SJSA1 (cell line): ENCODE data around the gene TNS4. TPM values are rescaled to one million over a fixed set of nuclear protein-coding genes. Genes with fewer than 3 reads are reported as not detected.

Experiments
- DNase-seq, 2 experiments: peaks; one replicate each; pipeline ENCODE4 v3.0.0-alpha.2; 2015 to 2020; ENCODE audit warnings: low spot score in 2 of 2, low read depth in 1 of 2
- H3K27ac ChIP-seq: fragments of 250-450 bp; sonication (Bioruptor Pico); 2 replicates; pipeline ENCODE4 v1.5.1; 2020; ENCODE audit warnings: mild to moderate bottlenecking, moderate library complexity
- H3K27me3 ChIP-seq: fragments of 250-450 bp; sonication (Bioruptor Pico); replicated peaks from 2 replicates; pipeline ENCODE4 v1.5.1; 2020; ENCODE audit warnings: mild to moderate bottlenecking, moderate library complexity
- H3K36me3 ChIP-seq: fragments of 250-450 bp; sonication (Bioruptor Pico); 2 replicates; pipeline ENCODE4 v1.5.1; 2020; ENCODE audit warnings: mild to moderate bottlenecking
- H3K4me1 ChIP-seq: fragments of 250-450 bp; sonication (Bioruptor Pico); replicated peaks from 2 replicates; pipeline ENCODE4 v1.6.1; 2021; ENCODE audit warnings: mild to moderate bottlenecking
- H3K4me3 ChIP-seq: fragments of 250-450 bp; sonication (Bioruptor Pico); 2 replicates; pipeline ENCODE4 v1.5.1; 2020; ENCODE audit warnings: mild to moderate bottlenecking
- H3K9me3 ChIP-seq: fragments of 250-450 bp; sonication (Bioruptor Pico); replicated peaks from 2 replicates; pipeline ENCODE4 v1.5.1; 2020; ENCODE audit warnings: mild to moderate bottlenecking
- total RNA-seq: library from RNA; depleted of rRNA; stranded (reverse); fragments of >200 nt; shearing (Covaris generic); gene quantifications from 2 replicates; pipeline ENCODE4 v1.2.3, GENCODE V29; 2014

TNS4 gene
- total RNA-seq, 1 experiment from 2014 or later: not detected

GRCh38 chr17:40451420-40451819, 50.0 kb downstream of the TNS4 start:
- Histone ChIP-seq H3K9me3 (no peaks in the 10 kb centered on the region), H3K36me3 (peaks cover 25% of the 10 kb centered on the region), H3K27me3 (no peaks in the 10 kb centered on the region), H3K4me1 (peaks cover 27% of the 10 kb centered on the region), H3K4me3 (no peak overlapping the region), H3K27ac (peak overlapping the region; percentile 32; the same call in 1 of the 2 replicates)
- DNase-seq: peak in 1 of 2 experiments; percentile 32

DNA sequence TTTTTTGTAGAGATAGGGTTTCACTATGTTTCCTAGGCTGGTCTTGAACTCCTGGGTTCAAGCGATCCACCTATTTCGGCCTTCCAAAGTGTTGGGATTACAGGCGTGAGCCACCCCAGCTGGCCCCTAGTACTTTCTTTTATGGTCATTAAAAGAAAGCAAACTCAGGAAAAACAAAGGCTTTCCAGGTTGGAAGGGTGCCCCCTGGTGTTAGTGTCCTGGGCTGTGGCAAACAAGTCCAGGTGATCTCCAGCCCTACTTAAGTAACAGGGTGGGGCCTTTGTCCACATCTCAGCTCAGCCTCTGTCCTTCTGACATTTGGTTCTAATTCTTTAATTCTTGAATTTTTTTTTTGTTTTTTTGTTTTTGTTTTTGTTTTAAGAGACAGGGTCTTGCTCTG, 51.2 kb downstream of the TNS4 start:
- peaks cover 34% of the 10 kb centered on the region for H3K4me1 ChIP-seq
- H3K36me3 ChIP-seq: peaks cover 20% of the 10 kb centered on the region
- H3K9me3 ChIP-seq: no peaks in the 10 kb centered on the region
- no peak overlapping the region for H3K4me3 ChIP-seq
- H3K27me3 ChIP-seq: no peaks in the 10 kb centered on the region
- no peak for DNase-seq
- no peak overlapping the region for H3K27ac ChIP-seq

DNA sequence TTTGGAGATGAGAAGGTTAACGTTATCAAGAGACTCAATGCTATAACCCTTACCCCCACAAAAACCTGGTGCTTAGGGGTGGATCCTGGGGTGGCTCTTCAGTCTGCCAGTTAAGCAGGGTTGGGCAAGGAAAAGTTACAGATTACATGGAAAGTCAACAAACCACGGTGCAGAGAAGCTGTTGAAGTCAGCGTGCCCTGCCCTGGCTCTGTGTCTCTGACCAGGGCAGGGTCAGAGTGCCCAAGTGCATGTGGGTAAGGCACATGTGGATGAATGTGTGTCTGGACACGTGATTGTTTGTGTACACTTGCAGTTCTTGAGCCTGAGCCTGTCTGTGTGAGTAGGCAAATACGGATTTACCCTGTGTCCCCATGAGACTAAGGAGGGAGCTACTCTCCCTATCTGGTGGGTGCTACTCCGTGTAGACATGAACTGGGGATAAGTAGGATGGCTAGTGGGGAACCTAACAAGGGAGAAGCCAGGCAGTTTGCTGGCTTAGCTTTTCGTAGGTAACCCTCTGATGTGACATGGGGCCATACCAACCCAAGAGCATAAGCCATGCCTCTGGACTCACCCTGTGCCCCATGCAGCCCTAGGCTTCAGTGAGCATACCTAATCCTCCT, 52.7 kb downstream of the TNS4 start:
- peaks cover 47% of the 10 kb centered on the region for H3K4me1 ChIP-seq
- no peaks in the 10 kb centered on the region for H3K27me3 ChIP-seq
- no peaks in the 10 kb centered on the region for H3K9me3 ChIP-seq
- no peak overlapping the region for H3K27ac ChIP-seq
- peaks cover 9% of the 10 kb centered on the region for H3K36me3 ChIP-seq
- DNase-seq: no peak
- no peak overlapping the region for H3K4me3 ChIP-seq

DNA sequence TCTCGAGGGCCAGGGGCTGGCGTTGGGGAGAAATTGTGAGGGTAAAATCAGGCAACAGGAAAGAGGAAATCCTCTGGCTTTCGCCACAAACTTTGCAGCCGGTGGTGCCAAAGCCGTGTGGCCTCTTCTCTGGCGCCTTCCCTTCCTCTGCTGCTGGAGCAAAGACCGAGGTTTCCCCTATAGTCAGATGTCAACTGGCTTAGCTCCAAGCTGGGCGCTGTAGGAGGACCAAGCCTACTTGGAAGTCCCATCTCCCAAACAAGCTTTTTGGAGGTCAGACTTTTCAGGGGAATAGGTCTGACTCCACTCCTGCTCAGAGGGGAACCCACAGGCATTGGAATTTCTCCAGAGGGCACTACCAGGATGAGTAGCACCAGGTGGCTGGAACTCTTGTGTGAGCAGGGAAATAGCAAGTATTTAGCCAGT, 53.2 kb downstream of the TNS4 start:
- peaks cover 4% of the 10 kb centered on the region for H3K36me3 ChIP-seq
- H3K4me1 ChIP-seq: peaks cover 50% of the 10 kb centered on the region
- H3K4me3 ChIP-seq: no peak overlapping the region
- no peaks in the 10 kb centered on the region for H3K27me3 ChIP-seq
- no peaks in the 10 kb centered on the region for H3K9me3 ChIP-seq
- no peak overlapping the region for H3K27ac ChIP-seq
- DNase-seq: no peak

DNA sequence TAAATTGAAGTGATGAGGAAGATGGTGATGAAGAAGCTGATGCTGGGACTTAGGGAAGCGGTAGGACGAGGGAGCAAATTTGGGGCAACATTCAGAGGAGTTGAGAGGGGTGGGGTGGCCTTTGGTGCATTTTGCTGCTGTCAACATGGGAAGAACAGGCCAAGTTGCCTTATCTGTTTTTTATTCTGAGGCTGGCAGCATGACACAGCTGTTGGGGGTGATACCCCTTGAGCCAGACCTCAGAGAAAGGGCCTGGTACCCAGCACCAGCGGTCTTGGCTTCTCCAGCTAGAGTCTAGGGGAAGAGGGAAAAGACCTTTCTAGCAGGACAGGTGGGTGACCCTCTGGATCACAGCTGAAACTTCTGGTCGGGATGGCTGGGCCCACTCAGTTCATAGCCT, 53.6 kb downstream of the TNS4 start:
- no peak overlapping the region for H3K27ac ChIP-seq
- peaks cover 50% of the 10 kb centered on the region for H3K4me1 ChIP-seq
- H3K4me3 ChIP-seq: no peak overlapping the region
- H3K36me3 ChIP-seq: no peaks in the 10 kb centered on the region; the same call in 1 of the 2 replicates
- no peaks in the 10 kb centered on the region for H3K9me3 ChIP-seq
- DNase-seq: no peak
- no peaks in the 10 kb centered on the region for H3K27me3 ChIP-seq

GRCh38 chr17:40447148-40447644, 54.2 kb downstream of the TNS4 start:
- Histone ChIP-seq H3K36me3 (no peaks in the 10 kb centered on the region), H3K27ac (no peak overlapping the region), H3K9me3 (no peaks in the 10 kb centered on the region), H3K4me1 (peaks cover 49% of the 10 kb centered on the region), H3K4me3 (no peak overlapping the region), H3K27me3 (no peaks in the 10 kb centered on the region)
- no peak for DNase-seq

- peak overlapping the region; percentile 72 for H3K27ac ChIP-seq
- H3K9me3 ChIP-seq: no peaks in the 10 kb centered on the region
- no peak for DNase-seq
- peaks cover 36% of the 10 kb centered on the region for H3K4me1 ChIP-seq
- H3K36me3 ChIP-seq: no peaks in the 10 kb centered on the region
- no peaks in the 10 kb centered on the region for H3K27me3 ChIP-seq
- no peak overlapping the region for H3K4me3 ChIP-seq
These were observed 55.5 kb downstream of the TNS4 start for GRCh38 chr17:40445751-40446468.

- Histone ChIP-seq H3K4me1 (peaks cover 34% of the 10 kb centered on the region), H3K27me3 (no peaks in the 10 kb centered on the region), H3K27ac (peak overlapping the region; percentile 72), H3K36me3 (no peaks in the 10 kb centered on the region), H3K9me3 (no peaks in the 10 kb centered on the region), H3K4me3 (peak overlapping the region; percentile 57)
- no peak for DNase-seq
These were observed 57.2 kb downstream of the TNS4 start for GRCh38 chr17:40443988-40444899.

- peak within 1 kb of the TSS; percentile 45; the same call in 1 of the 2 replicates for H3K27ac ChIP-seq
- H3K27me3 ChIP-seq: no peaks in the 10 kb centered on the region
- no peaks in the 10 kb centered on the region for H3K9me3 ChIP-seq
- DNase-seq: peak; percentile 64 to 81
- H3K36me3 ChIP-seq: no peaks in the 10 kb centered on the region
- peak within 1 kb of the TSS; percentile 57 for H3K4me3 ChIP-seq
- H3K4me1 ChIP-seq: peaks cover 34% of the 10 kb centered on the region
These were observed 58.0 kb downstream of the TNS4 start, which contains the start of gene IGFBP4 for GRCh38 chr17:40443196-40443987. IGFBP4 (plus strand) TSS chr17:40443450; CDS start chr17:40443736, 286 bp downstream.

DNA sequence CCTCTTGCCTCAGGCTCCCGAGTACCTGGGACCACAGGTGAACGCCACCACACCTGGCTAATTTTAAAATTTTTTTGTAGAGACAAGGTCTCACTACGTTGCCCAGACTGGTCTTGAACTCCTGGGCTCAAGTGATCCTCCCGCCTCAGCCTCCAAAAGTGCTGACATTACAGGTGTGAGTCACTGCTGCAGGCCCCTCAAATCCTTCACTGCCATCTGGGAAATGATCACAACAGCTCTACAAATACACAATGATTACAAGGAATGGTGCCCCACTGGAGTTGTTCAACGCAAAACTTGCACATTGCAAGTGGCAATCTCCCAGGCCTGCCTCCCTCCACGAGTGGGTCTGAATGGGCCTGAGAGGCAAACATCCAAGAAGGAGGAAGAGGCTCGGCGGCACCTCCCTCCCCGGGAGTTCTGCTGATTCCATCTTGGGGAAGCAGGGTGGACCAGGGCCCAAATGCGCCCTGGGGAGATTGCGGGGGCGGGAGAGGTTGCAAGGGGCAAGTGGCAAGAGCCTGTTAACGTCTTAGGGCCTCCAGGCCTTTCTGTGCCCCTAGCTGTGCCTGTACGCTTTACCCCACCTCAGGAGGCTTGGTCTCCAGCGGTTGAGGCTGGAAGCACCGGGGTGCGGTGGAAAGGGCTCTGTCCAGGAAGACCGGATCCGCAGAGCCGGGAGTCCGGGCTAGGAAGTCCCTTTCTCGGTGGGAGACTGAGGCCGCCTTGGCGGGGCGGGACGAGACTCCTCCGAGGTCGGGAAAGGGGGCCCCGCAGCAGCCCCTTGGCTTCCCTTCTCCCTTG, 58.8 kb downstream of the TNS4 start:
- no peaks in the 10 kb centered on the region for H3K9me3 ChIP-seq
- peak overlapping the region; percentile 45; the same call in 1 of the 2 replicates for H3K27ac ChIP-seq
- H3K27me3 ChIP-seq: no peaks in the 10 kb centered on the region
- peak in 1 of 2 experiments; percentile 45 for DNase-seq
- H3K4me3 ChIP-seq: peak overlapping the region; percentile 57
- H3K36me3 ChIP-seq: no peaks in the 10 kb centered on the region
- peaks cover 34% of the 10 kb centered on the region for H3K4me1 ChIP-seq

DNA sequence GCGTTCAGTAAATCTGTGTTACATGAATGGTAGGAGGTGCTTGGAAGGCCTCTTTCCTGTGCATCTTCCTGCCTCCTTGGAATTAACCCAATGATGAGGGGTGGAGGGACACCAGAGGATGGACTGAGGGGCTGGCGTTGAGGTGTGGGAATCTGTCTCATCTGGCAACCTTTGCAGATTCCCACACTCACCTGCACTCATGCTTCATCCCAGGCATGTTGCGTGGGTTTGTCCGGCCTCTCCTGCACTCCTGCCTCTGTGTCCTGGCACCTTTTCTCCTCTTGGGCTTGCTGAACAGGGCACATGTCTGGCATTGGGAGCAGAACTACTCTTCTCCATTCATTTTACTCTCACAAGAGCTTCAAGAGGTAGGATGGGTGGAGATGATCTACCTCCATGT, 61.3 kb downstream of the TNS4 start:
- DNase-seq: no peak
- no peaks in the 10 kb centered on the region for H3K27me3 ChIP-seq
- no peaks in the 10 kb centered on the region for H3K9me3 ChIP-seq
- H3K36me3 ChIP-seq: no peaks in the 10 kb centered on the region
- no peak overlapping the region for H3K27ac ChIP-seq
- peaks cover 27% of the 10 kb centered on the region for H3K4me1 ChIP-seq
- no peak overlapping the region for H3K4me3 ChIP-seq

DNA sequence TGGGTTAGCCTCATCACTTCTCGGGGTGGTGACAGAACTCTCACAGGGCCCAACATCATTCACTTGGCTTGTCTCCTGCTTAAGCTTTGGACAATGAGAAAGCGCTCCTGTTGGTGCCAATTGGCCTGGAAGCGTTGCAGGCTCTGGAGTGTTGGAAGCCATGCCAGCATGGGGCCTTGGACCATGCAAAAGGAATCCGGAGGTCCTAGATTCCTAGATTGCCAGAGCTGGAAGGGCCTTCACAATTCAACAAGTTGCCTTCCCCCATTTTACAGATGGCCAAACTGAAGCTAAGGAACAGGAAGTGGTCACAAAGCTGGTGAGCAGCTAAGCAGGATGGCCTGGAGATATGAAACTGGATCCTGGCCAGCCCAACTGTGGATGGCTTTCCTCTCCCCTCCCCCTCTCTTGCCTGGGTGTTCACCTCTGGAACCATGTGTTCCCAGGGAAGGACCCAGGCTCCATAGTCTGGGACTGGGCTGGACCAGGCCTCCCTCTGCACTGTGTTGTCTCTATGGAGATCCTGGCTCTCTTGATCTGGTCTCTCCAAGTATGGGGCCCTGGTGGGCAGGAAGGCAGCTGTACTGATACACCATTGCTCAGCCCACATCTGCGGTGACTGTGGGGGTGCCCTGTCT, 64.2 kb downstream of the TNS4 start:
- no peak overlapping the region for H3K27ac ChIP-seq
- no peaks in the 10 kb centered on the region for H3K9me3 ChIP-seq
- H3K4me3 ChIP-seq: no peak overlapping the region
- no peaks in the 10 kb centered on the region for H3K36me3 ChIP-seq
- no peaks in the 10 kb centered on the region for H3K27me3 ChIP-seq
- DNase-seq: no peak
- no peaks in the 10 kb centered on the region; the same call in none of the 2 replicates for H3K4me1 ChIP-seq
